HEK293 (cell line): ENCODE measurements around the gene PAF1.
A peak's percentile ranks its signal among the peaks of the same experiment; 100 is the strongest.

Source experiments
- CTCF ChIA-PET: fragments of 350-600 bp; formaldehyde crosslinking; extraction: SDS; loops from one replicate; lab custom pipeline; 2021; ENCODE audit warnings: antibody characterized with exemption; lab: Yijun Ruan, JAX
- POLR2A ChIA-PET: fragments of 300-600 bp; formaldehyde crosslinking; extraction: SDS; loops from one replicate; lab custom pipeline; 2020; ENCODE audit warnings: antibody characterized with exemption, inconsistent platforms; lab: Yijun Ruan, JAX
- H3K27ac ChIP-seq: fragments of 200-500 bp; sonication (Bioruptor generic); 2 replicates; pipeline ENCODE4 v1.5.1; 2014; ENCODE audit warnings: low read depth, low read length, control low read depth, inconsistent platforms; ENCODE audit errors: extremely low read depth
- H3K36me3 ChIP-seq, 2 experiments: fragments of 200-500 bp in 1 of 2; sonication (Bioruptor generic) in 1 of 2; 1 replicate in 1 of 2; 2 replicates in 1 of 2; pipeline ENCODE4 v1.5.1; 2014 to 2017; ENCODE audit warnings: inconsistent platforms in 2 of 2, low read length in 2 of 2; ENCODE audit not compliant: control insufficient read depth in 2 of 2, insufficient read depth in 1 of 2
- H3K4me1 ChIP-seq: fragments of 200-500 bp; sonication (Bioruptor generic); 2 replicates; pipeline ENCODE4 v1.5.1; 2014; ENCODE audit warnings: mild to moderate bottlenecking, low read length, inconsistent platforms; ENCODE audit not compliant: control insufficient read depth, insufficient read depth
- H3K4me3 ChIP-seq: 2 replicates; pipeline ENCODE4 v1.5.1; 2011; ENCODE audit warnings: low read depth, mild to moderate bottlenecking, control low read depth, low read length, moderate library complexity
- H3K9me3 ChIP-seq: fragments of 200-500 bp; sonication (Bioruptor generic); 2 replicates; pipeline ENCODE4 v1.5.1; 2014; ENCODE audit warnings: low read depth, low read length, inconsistent platforms; ENCODE audit not compliant: control insufficient read depth, insufficient read depth
- BCL11B ChIP-seq: fragments of 450-650 bp; formaldehyde crosslinking; IDR thresholded peaks from 2 replicates; pipeline ENCODE4 v1.5.1; 2016; ENCODE audit warnings: low read depth, missing biosample characterization, missing genetic modification characterization
- GLIS1 ChIP-seq: fragments of 450-650 bp; formaldehyde crosslinking; IDR thresholded peaks from 2 replicates; pipeline ENCODE4 v1.5.1; 2016; ENCODE audit warnings: missing biosample characterization, missing genetic modification characterization
- GLIS2 ChIP-seq: fragments of 450-650 bp; formaldehyde crosslinking; IDR thresholded peaks from 2 replicates; pipeline ENCODE4 v1.5.1; 2016; ENCODE audit warnings: missing biosample characterization, missing genetic modification characterization
- KLF8 ChIP-seq: fragments of 450-650 bp; formaldehyde crosslinking; IDR thresholded peaks from 2 replicates; pipeline ENCODE4 v1.5.1; 2016; ENCODE audit warnings: missing biosample characterization, missing genetic modification characterization
- KLF9 ChIP-seq: fragments of 450-650 bp; formaldehyde crosslinking; IDR thresholded peaks from 2 replicates; pipeline ENCODE4 v1.5.1; 2016; ENCODE audit warnings: missing biosample characterization, missing genetic modification characterization, low read depth
- RBAK ChIP-seq: fragments of 450-650 bp; formaldehyde crosslinking; IDR thresholded peaks from 2 replicates; pipeline ENCODE4 v1.5.1; 2016; ENCODE audit warnings: missing biosample characterization, missing genetic modification characterization
- SCRT1 ChIP-seq: fragments of 450-650 bp; formaldehyde crosslinking; IDR thresholded peaks from 2 replicates; pipeline ENCODE4 v1.5.1; 2016; ENCODE audit warnings: missing biosample characterization, missing genetic modification characterization, borderline replicate concordance
- SCRT2 ChIP-seq: fragments of 450-650 bp; formaldehyde crosslinking; IDR thresholded peaks from 2 replicates; pipeline ENCODE4 v1.5.1; 2016; ENCODE audit warnings: missing biosample characterization, missing genetic modification characterization
- SP2 ChIP-seq: fragments of 450-650 bp; formaldehyde crosslinking; IDR thresholded peaks from 2 replicates; pipeline ENCODE4 v1.5.1; 2016; ENCODE audit warnings: missing biosample characterization, missing genetic modification characterization
- ZBTB20 ChIP-seq: fragments of 450-650 bp; formaldehyde crosslinking; IDR thresholded peaks from 2 replicates; pipeline ENCODE4 v1.5.1; 2016; ENCODE audit warnings: missing biosample characterization, missing genetic modification characterization
- ZFHX2 ChIP-seq: fragments of 450-650 bp; formaldehyde crosslinking; conservative IDR thresholded peaks from 2 replicates; pipeline ENCODE4 v1.5.1; 2016; ENCODE audit warnings: missing biosample characterization, missing genetic modification characterization
- ZIC2 ChIP-seq: fragments of 450-650 bp; formaldehyde crosslinking; IDR thresholded peaks from 2 replicates; pipeline ENCODE4 v1.5.1; 2016; ENCODE audit warnings: missing biosample characterization, missing genetic modification characterization
- ZNF174 ChIP-seq: fragments of 450-650 bp; formaldehyde crosslinking; IDR thresholded peaks from 2 replicates; pipeline ENCODE4 v1.5.0; 2017; ENCODE audit warnings: missing biosample characterization, mild to moderate bottlenecking, missing genetic modification characterization
- ZNF341 ChIP-seq: fragments of 450-650 bp; formaldehyde crosslinking; IDR thresholded peaks from 2 replicates; pipeline ENCODE4; 2016; ENCODE audit warnings: low read depth, missing biosample characterization, missing genetic modification characterization
- ZNF555 ChIP-seq: fragments of 450-650 bp; formaldehyde crosslinking; conservative IDR thresholded peaks from 2 replicates; pipeline ENCODE4 v1.5.1; 2017; ENCODE audit warnings: missing biosample characterization, mild to moderate bottlenecking, missing genetic modification characterization, inconsistent platforms
- TF ChIP-seq, protein P1 (sequence below): fragments of 450-650 bp; formaldehyde crosslinking; IDR thresholded peaks from 2 replicates; pipeline ENCODE4 v1.5.1; 2016; ENCODE audit warnings: missing biosample characterization, missing genetic modification characterization
- TF ChIP-seq, protein P2 (sequence below): fragments of 450-650 bp; formaldehyde crosslinking; IDR thresholded peaks from 2 replicates; pipeline ENCODE4 v1.5.1; 2016; ENCODE audit warnings: missing biosample characterization, missing genetic modification characterization
- TF ChIP-seq, protein P3 (sequence below): fragments of 450-650 bp; formaldehyde crosslinking; IDR thresholded peaks from 2 replicates; pipeline ENCODE4 v1.5.1; 2016; ENCODE audit warnings: missing biosample characterization, missing genetic modification characterization
- TF ChIP-seq, protein P4 (sequence below): fragments of 450-650 bp; formaldehyde crosslinking; IDR thresholded peaks from 2 replicates; pipeline ENCODE4 v1.5.1; 2016; ENCODE audit warnings: missing biosample characterization, missing genetic modification characterization
- TF ChIP-seq, protein P5 (sequence below): fragments of 450-650 bp; formaldehyde crosslinking; IDR thresholded peaks from 2 replicates; pipeline ENCODE4 v1.5.1; 2016; ENCODE audit warnings: missing biosample characterization, missing genetic modification characterization

PAF1 gene

DNA sequence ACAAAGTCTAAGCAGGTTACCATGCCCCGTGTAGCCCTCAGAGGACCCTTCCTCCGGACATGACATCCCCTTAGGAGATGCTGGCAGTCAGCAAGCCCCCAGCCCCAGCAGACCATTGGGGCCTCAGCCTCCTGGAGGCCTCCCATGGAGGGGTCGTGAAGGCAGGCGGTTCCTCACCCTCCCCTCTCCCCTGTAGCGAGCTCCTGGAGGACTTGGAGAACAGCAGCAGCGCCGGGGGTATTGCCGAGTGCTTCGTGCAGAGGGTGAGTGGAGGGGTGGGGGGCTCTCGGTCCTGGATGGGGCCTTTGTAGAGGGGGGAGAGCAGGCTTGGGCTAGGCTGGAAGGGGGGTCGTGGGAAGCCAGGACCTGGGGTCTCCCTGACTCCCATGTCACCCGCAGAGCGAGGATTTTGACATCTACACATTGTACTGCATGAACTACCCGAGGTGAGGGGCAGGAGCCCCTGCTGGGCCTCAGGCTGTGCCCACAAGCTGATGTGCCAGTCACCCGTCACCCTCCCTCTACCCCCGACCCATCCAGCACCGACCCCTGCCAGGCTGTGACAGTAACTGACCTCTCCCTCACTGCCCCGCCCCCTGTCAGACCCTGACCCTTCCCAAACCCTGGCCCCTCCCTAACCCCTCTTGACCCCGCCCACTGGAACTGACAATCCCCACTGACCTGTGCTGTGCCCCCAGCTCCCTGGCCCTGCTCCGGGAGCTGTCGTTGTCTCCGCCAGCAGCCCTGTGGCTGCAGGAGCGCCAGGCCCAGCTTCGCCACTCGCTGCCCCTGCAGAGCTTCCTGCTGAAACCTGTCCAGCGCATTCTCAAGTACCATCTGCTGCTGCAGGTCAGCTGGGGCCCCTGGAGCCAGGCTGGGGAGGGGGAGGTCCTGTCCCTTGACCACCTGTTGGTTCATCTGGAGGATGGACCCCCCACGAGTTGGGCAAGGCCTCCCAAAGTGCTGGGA, 25.5 kb upstream of the PAF1 start:
- peaks cover 56 to 57% of the 10 kb centered on the region in 2 experiments for H3K36me3 ChIP-seq
- POLR2A ChIA-PET, result interaction anchor here (0.6 to 13.3 kb wide), 10 partner anchors 11 to 575 kb away, joined by 3 to 255 read pairs (median 4); partner anchors contain the start of genes MED29, PAF1, RPS16 and SUPT5H
- TF ChIP-seq, protein P1, sequence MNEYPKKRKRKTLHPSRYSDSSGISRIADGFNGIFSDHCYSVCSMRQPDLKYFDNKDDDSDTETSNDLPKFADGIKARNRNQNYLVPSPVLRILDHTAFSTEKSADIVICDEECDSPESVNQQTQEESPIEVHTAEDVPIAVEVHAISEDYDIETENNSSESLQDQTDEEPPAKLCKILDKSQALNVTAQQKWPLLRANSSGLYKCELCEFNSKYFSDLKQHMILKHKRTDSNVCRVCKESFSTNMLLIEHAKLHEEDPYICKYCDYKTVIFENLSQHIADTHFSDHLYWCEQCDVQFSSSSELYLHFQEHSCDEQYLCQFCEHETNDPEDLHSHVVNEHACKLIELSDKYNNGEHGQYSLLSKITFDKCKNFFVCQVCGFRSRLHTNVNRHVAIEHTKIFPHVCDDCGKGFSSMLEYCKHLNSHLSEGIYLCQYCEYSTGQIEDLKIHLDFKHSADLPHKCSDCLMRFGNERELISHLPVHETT (tag by site-specific recombination), result no peak
- TF ChIP-seq KLF9 (tag by site-specific recombination) (0 out of 2 replicates have a peak, but pooled peaks have one; percentile 40), ZNF341 (tag by site-specific recombination) (peak; percentile 23; the same call in 1 of the 2 replicates), SCRT2 (tag by site-specific recombination) (peak; percentile 96), GLIS1 (tag by site-specific recombination) (peak; percentile 67), SP2 (peak; percentile 20; the same call in 1 of the 2 replicates), KLF8 (tag by site-specific recombination) (peak; percentile 60; the same call in 1 of the 2 replicates), ZIC2 (tag by site-specific recombination) (peak; percentile 80), BCL11B (tag by site-specific recombination) (0 out of 2 replicates have a peak, but pooled peaks have one; percentile 24), RBAK (tag by site-specific recombination) (no peak), GLIS2 (tag by site-specific recombination) (peak; percentile 22; the same call in 1 of the 2 replicates), SCRT1 (tag by site-specific recombination) (peak; percentile 92; the same call in 1 of the 2 replicates)
- TF ChIP-seq, protein P2, sequence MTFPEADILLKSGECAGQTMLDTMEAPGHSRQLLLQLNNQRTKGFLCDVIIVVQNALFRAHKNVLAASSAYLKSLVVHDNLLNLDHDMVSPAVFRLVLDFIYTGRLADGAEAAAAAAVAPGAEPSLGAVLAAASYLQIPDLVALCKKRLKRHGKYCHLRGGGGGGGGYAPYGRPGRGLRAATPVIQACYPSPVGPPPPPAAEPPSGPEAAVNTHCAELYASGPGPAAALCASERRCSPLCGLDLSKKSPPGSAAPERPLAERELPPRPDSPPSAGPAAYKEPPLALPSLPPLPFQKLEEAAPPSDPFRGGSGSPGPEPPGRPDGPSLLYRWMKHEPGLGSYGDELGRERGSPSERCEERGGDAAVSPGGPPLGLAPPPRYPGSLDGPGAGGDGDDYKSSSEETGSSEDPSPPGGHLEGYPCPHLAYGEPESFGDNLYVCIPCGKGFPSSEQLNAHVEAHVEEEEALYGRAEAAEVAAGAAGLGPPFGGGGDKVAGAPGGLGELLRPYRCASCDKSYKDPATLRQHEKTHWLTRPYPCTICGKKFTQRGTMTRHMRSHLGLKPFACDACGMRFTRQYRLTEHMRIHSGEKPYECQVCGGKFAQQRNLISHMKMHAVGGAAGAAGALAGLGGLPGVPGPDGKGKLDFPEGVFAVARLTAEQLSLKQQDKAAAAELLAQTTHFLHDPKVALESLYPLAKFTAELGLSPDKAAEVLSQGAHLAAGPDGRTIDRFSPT (tag by site-specific recombination), result peak; percentile 39; the same call in 1 of the 2 replicates
- TF ChIP-seq, protein P3, sequence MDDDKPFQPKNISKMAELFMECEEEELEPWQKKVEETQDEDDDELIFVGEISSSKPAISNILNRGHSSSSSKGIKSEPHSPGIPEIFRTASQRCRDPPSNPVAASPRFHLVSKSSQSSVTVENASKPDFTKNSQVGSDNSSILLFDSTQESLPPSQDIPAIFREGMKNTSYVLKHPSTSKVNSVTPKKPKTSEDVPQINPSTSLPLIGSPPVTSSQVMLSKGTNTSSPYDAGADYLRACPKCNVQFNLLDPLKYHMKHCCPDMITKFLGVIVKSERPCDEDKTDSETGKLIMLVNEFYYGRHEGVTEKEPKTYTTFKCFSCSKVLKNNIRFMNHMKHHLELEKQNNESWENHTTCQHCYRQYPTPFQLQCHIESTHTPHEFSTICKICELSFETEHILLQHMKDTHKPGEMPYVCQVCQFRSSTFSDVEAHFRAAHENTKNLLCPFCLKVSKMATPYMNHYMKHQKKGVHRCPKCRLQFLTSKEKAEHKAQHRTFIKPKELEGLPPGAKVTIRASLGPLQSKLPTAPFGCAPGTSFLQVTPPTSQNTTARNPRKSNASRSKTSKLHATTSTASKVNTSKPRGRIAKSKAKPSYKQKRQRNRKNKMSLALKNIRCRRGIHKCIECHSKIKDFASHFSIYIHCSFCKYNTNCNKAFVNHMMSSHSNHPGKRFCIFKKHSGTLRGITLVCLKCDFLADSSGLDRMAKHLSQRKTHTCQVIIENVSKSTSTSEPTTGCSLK (tag by site-specific recombination), result no peak
- TF ChIP-seq, all 188 proteins: peak for 11
- CTCF ChIA-PET, result interaction anchor here (0.6 to 1.2 kb wide), 6 partner anchors 12 to 418 kb away, joined by 3 to 4 read pairs (median 3); no protein-coding TSS in a partner anchor
- peaks cover 9% of the 10 kb centered on the region for H3K4me1 ChIP-seq
- no peaks in the 10 kb centered on the region for H3K9me3 ChIP-seq
- no peak overlapping the region for H3K27ac ChIP-seq
- H3K4me3 ChIP-seq, result no peak overlapping the region

DNA sequence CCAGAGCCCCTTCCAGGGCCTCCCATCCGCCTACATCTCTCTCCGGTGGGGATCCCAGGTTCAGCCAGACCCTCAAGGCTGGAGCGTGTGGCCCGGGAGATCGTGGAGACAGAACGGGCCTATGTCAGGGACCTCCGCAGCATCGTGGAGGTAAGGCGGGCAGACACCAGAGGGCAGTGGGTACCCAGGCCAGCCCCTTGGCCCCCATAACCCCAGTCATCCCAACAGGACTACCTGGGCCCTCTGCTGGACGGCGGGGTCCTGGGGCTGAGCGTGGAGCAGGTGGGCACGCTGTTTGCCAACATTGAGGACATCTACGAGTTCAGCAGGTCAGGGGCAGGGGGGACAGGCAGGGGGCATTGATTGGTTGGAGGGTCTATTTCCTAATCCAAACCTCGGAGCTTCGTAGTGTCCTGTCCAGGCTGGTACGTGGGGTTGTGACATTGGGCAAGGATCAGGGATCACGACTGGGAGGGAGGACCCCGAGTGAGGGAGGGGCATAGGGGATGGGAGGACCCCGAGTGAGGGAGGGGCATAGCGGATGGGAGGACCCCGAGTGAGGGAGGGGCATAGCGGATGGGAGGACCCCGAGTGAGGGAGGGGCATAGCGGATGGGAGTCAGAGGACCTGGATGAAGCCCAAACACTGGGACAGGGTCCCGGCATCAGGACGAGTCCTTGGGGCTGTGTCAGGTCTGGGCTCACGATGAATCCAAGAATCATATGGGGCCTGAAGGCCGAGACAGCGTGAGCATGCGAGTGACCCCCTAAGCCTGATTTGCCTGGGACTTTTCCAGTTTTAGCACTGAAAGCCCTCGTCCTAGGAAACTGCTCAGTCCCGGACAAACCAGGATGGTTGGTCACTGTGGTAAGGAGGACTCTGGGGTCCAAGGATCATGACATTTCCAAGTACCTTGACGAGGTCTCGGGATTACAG, 24.5 kb upstream of the PAF1 start:
- H3K36me3 ChIP-seq, result peaks cover 46 to 48% of the 10 kb centered on the region in 2 experiments
- H3K4me1 ChIP-seq, result peaks cover 17% of the 10 kb centered on the region
- H3K27ac ChIP-seq, result no peak overlapping the region
- POLR2A ChIA-PET, result interaction anchor here (0.6 to 13.3 kb wide), 8 partner anchors 12 to 25 kb away, joined by 4 to 255 read pairs (median 19); partner anchors contain the start of genes MED29, PAF1 and RPS16
- CTCF ChIA-PET, result interaction anchor here (0.6 to 2.6 kb wide), 16 partner anchors 13 to 488 kb away, joined by 3 to 16 read pairs (median 4); partner anchors contain the start of genes MED29, PAF1 and RPS16
- H3K4me3 ChIP-seq, result no peak overlapping the region
- no peaks in the 10 kb centered on the region for H3K9me3 ChIP-seq
- TF ChIP-seq ZFHX2 (no peak; the same call in 1 of the 2 replicates), ZBTB20 (no peak), ZNF555 (no peak), ZNF174 (tag by site-specific recombination) (no peak)
- TF ChIP-seq, protein P4, sequence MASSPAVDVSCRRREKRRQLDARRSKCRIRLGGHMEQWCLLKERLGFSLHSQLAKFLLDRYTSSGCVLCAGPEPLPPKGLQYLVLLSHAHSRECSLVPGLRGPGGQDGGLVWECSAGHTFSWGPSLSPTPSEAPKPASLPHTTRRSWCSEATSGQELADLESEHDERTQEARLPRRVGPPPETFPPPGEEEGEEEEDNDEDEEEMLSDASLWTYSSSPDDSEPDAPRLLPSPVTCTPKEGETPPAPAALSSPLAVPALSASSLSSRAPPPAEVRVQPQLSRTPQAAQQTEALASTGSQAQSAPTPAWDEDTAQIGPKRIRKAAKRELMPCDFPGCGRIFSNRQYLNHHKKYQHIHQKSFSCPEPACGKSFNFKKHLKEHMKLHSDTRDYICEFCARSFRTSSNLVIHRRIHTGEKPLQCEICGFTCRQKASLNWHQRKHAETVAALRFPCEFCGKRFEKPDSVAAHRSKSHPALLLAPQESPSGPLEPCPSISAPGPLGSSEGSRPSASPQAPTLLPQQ (tag by site-specific recombination), result no peak
- TF ChIP-seq, protein P5, sequence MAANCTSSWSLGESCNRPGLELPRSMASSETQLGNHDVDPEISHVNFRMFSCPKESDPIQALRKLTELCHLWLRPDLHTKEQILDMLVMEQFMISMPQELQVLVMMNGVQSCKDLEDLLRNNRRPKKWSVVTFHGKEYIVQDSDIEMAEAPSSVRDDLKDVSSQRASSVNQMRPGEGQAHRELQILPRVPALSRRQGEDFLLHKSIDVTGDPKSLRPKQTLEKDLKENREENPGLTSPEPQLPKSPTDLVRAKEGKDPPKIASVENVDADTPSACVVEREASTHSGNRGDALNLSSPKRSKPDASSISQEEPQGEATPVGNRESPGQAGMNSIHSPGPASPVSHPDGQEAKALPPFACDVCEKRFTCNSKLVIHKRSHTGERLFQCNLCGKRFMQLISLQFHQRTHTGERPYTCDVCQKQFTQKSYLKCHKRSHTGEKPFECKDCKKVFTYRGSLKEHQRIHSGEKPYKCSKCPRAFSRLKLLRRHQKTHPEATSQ (tag by site-specific recombination), result no peak
